Naive thymus-derived CD8-positive, alpha-beta T cell (primary cell): Measurements from ENCODE around the gene CASP8. TPM values are rescaled to one million over a fixed set of nuclear protein-coding genes. Genes with fewer than 3 reads are reported as not detected.
A peak's percentile ranks its signal among the peaks of the same experiment; 100 is the strongest.

Experiments
- ATAC-seq, 2 donors: fragments of 150-1000 bp; cut with Tn5 transposase in 1 of 2; sonication (Bioruptor Pico), chemical (Tn5 transposase) in 1 of 2; 1 replicate in 1 of 2; 2 replicates in 1 of 2; pipeline ENCODE4 v1.10.0; 2021; ENCODE audit warnings: mild to moderate bottlenecking in 2 of 2, moderate library complexity in 2 of 2
- POLR2A ChIA-PET: fragments of 350-600 bp; sonication (Branson Sonifier 250); formaldehyde crosslinking; loops from one replicate; lab custom pipeline; 2021; ENCODE audit warnings: antibody characterized with exemption; lab: Charles Lee
- DNase-seq, 10 donors: peaks; one replicate each; pipeline versions ENCODE4 v3.0.0 to v3.0.0-alpha.2; 2020 to 2022
- H3K27ac Mint-ChIP-seq, 10 donors: one replicate each; pipeline ENCODE4 v1.8.0; 2020 to 2022; ENCODE audit warnings: mild to moderate bottlenecking in 10 of 10, mixed read lengths in 10 of 10, moderate library complexity in 4 of 10, inconsistent platforms in 1 of 10
- H3K27me3 Mint-ChIP-seq, 5 donors: one replicate each; pipeline ENCODE4 v1.8.0; 2021 to 2022; ENCODE audit warnings: mixed read lengths in 5 of 5
- H3K36me3 Mint-ChIP-seq, 3 donors: one replicate each; pipeline ENCODE4 v1.8.0; 2020 to 2022; ENCODE audit warnings: mixed read lengths in 3 of 3, mild to moderate bottlenecking in 2 of 3, inconsistent platforms in 1 of 3
- H3K4me1 Mint-ChIP-seq, 4 donors: one replicate each; pipeline ENCODE4 v1.8.0; 2021 to 2022; ENCODE audit warnings: mixed read lengths in 4 of 4
- H3K4me3 Mint-ChIP-seq, 10 donors: one replicate each; pipeline ENCODE4 v1.8.0; 2020 to 2022; ENCODE audit warnings: mild to moderate bottlenecking in 10 of 10, mixed read lengths in 10 of 10, moderate library complexity in 6 of 10, inconsistent platforms in 1 of 10
- H3K9me3 Mint-ChIP-seq, 9 donors: one replicate each; pipeline ENCODE4 v1.8.0; 2020 to 2022; ENCODE audit warnings: mixed read lengths in 9 of 9, mild to moderate bottlenecking in 3 of 9, inconsistent platforms in 1 of 9, moderate library complexity in 1 of 9
- polyA plus RNA-seq, 3 donors: library from polyadenylated mRNA; unstranded; fragments of 300-500 nt; fragmentation: Illumina TruSeq; gene quantifications; one replicate each; pipeline ENCODE4 v1.2.3, GENCODE V29; 2021
- total RNA-seq, 8 experiments: library from RNA in 2 of 8; stranded (reverse) in 2 of 8; gene quantifications; one replicate each; pipeline ENCODE4 v1.2.3 and lab custom pipeline; 2021 to 2026

Gene CASP8
- 100 to 1,000 TPM; 209 to 212 TPM for total RNA-seq
- 10 to 100 TPM; 25.0 to 56.5 (median 26.1) TPM for polyA plus RNA-seq
- total RNA-seq (lab: John Stamatoyannopoulos, UW): 51.6 to 426 (median 125) reads per million in 6 experiments

- H3K27ac Mint-ChIP-seq: peak within 1 kb of the TSS; percentile 97 to 100 (median 99)
- peak within 1 kb of the TSS; percentile 89 to 100 (median 98) for H3K4me3 Mint-ChIP-seq
- no peaks in the 10 kb centered on the region for H3K9me3 Mint-ChIP-seq
- peaks cover 0 to 1% (median 0%) of the 10 kb centered on the region in 5 donors for H3K27me3 Mint-ChIP-seq
- H3K4me1 Mint-ChIP-seq: peaks cover 33 to 85% (median 78%) of the 10 kb centered on the region in 4 donors
- ATAC-seq: peak; percentile 16 to 29
- POLR2A ChIA-PET: interaction anchor here (0.6 to 5.8 kb wide), 28 partner anchors 8 to 1375 kb away, joined by 3 to 72 read pairs (median 5); partner anchors contain the start of genes ALS2, CASP10, CLK1 and NIF3L1
- H3K36me3 Mint-ChIP-seq: peaks cover 0 to 4% (median 3%) of the 10 kb centered on the region in 3 donors
- peak; percentile 17 to 82 (median 65) for DNase-seq
Measured at GRCh38 chr2:201260302-201260800, at the start of gene CASP8. Gene CASP8 (plus strand): TSS chr2:201260536. CDS start chr2:201266487, 5,951 bp downstream.

GRCh38 chr2:201215963-201216362 is 44.4 kb upstream of the CASP8 start:
- H3K4me1 Mint-ChIP-seq: peaks cover 28 to 40% (median 33%) of the 10 kb centered on the region in 4 donors
- no peak overlapping the region for H3K4me3 Mint-ChIP-seq
- H3K9me3 Mint-ChIP-seq: no peaks in the 10 kb centered on the region
- no peak for ATAC-seq
- H3K27me3 Mint-ChIP-seq: no peaks in the 10 kb centered on the region
- POLR2A ChIA-PET: interaction anchor here (0.8 kb wide), 1 partner anchor 99 kb away, joined by 3 read pairs; no protein-coding TSS in a partner anchor
- DNase-seq: no peak
- H3K36me3 Mint-ChIP-seq: peaks cover 7 to 48% (median 14%) of the 10 kb centered on the region in 3 donors
- peak overlapping the region in 7 of 10 donors; percentile 39 to 78 (median 44) for H3K27ac Mint-ChIP-seq

DNA sequence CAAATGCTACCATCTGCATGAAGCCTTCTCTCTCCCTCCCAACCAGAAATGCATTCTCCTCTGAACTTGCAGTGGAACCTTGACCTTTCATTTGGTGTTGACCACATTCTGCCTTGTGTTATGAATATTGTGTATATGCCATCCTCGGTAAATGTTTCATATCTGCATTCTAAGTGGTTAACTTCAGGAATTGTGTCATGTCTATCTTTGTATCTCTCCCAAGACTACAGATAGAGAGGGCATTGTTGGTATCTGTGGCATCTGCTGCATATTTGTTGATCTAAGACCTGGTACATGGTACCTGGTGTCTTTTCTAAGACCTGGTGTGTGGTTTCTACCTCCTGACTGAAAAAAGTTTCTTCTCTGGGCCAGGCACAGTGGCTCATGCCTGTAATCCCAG is 43.4 kb upstream of the CASP8 start:
- Mint-ChIP-seq H3K36me3 (peaks cover 7 to 46% (median 10%) of the 10 kb centered on the region in 3 donors), H3K27me3 (no peaks in the 10 kb centered on the region), H3K9me3 (no peaks in the 10 kb centered on the region), H3K4me1 (peaks cover 26 to 44% (median 37%) of the 10 kb centered on the region in 4 donors), H3K27ac (peak overlapping the region in 5 of 10 donors; percentile 9 to 26 (median 12)), H3K4me3 (no peak overlapping the region)
- POLR2A ChIA-PET: no interaction called here
- ATAC-seq (no peak), DNase-seq (no peak)

- Mint-ChIP-seq H3K36me3 (peaks cover 7 to 50% (median 10%) of the 10 kb centered on the region in 3 donors), H3K4me3 (no peak overlapping the region)
Measured at GRCh38 chr2:201218780-201219179, 41.6 kb upstream of the CASP8 start.

DNA sequence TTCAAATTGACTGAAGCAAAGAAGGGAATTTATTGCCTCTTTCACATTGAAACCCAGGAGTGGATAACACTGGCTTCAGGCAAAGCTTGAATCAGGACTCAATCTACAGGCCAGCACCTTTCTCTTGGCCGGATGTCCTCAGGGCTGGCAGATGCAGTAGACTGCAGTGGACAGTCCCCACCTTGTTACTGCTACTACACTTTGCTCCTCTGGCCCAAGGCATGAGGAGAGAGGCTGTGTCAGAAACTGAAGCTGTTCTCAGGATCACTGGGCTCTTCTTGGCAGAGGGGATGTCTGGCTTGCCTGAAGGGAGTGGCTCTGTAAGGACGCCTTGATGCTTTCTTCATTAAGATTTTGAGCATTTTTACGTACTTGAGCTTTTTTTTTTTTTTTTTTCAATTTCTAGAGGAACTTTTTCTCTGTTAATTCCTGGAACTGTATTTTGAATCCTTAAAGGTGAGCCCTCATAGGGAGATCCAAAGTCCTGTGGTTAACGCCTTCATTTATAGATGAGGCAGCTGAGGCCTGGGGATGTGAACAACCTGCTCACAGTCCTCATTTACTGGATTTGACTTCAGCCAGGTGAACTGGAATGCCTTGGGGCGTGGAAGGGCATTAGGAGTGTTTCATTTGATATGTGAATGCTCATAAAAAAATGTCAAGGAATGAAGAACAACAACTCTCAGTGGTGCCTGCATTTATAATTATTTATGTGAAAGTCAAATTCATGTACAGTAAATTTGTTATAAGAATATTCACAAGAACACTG is 40.8 kb upstream of the CASP8 start:
- ATAC-seq (no peak), DNase-seq (no peak)
- POLR2A ChIA-PET: interaction anchor here (1.0 to 1.4 kb wide), 5 partner anchors 11 to 103 kb away, joined by 3 to 7 read pairs (median 4); partner anchors contain the start of gene CFLAR
- H3K9me3 Mint-ChIP-seq: no peaks in the 10 kb centered on the region
- H3K4me1 Mint-ChIP-seq: peaks cover 38 to 57% (median 48%) of the 10 kb centered on the region in 4 donors
- H3K27me3 Mint-ChIP-seq: no peaks in the 10 kb centered on the region
- peak overlapping the region; percentile 77 to 93 (median 86) for H3K27ac Mint-ChIP-seq
- peaks cover 7 to 50% (median 10%) of the 10 kb centered on the region in 3 donors for H3K36me3 Mint-ChIP-seq
- peak overlapping the region in 3 of 10 donors; percentile 8 to 37 (median 14) for H3K4me3 Mint-ChIP-seq

More at GRCh38 chr2:201218780-201219179, 41.6 kb upstream of the CASP8 start:
- no peaks in the 10 kb centered on the region for H3K27me3 Mint-ChIP-seq
- peak overlapping the region; percentile 49 to 91 (median 82) for H3K27ac Mint-ChIP-seq
- POLR2A ChIA-PET: interaction anchor here (0.8 to 1.4 kb wide), 3 partner anchors 13 to 27 kb away, joined by 3 to 6 read pairs (median 3); no protein-coding TSS in a partner anchor
- DNase-seq (no peak), ATAC-seq (no peak)
- H3K9me3 Mint-ChIP-seq: no peaks in the 10 kb centered on the region
- H3K4me1 Mint-ChIP-seq: peaks cover 36 to 56% (median 48%) of the 10 kb centered on the region in 4 donors

DNA sequence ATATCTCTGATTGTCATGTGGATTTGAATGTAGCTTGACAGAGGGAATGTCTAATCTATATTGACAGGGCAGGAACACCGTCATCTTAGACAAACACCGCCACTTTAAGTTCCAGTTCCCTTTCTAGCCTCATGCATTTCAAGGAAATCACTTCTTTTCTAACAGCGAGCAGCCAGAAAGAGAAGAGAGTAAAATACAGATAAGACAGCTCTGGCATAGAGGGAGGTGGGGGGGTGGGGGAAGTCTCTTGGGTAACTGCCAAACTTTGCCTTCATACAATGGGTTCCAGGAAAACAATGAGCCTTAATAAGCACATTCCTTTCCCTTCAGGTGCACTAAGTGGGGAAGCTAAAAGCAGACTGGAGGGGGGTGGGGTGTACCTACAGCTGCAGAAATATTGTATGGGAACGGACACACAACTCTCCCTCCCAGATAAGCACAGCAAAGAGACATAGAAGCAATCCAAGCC is 40.2 kb upstream of the CASP8 start:
- H3K4me3 Mint-ChIP-seq: peak overlapping the region in 6 of 10 donors; percentile 8 to 49 (median 26)
- H3K27me3 Mint-ChIP-seq: no peaks in the 10 kb centered on the region
- peak overlapping the region; percentile 77 to 93 (median 86) for H3K27ac Mint-ChIP-seq
- H3K36me3 Mint-ChIP-seq: peaks cover 7 to 50% (median 9%) of the 10 kb centered on the region in 3 donors
- POLR2A ChIA-PET: interaction anchor here (0.5 to 1.6 kb wide), 5 partner anchors 10 to 104 kb away, joined by 3 to 7 read pairs (median 5); partner anchors contain the start of gene CFLAR
- H3K4me1 Mint-ChIP-seq: peaks cover 37 to 62% (median 48%) of the 10 kb centered on the region in 4 donors
- DNase-seq (peak in 1 of 10 donors; percentile 11), ATAC-seq (no peak)
- H3K9me3 Mint-ChIP-seq: no peaks in the 10 kb centered on the region

DNA sequence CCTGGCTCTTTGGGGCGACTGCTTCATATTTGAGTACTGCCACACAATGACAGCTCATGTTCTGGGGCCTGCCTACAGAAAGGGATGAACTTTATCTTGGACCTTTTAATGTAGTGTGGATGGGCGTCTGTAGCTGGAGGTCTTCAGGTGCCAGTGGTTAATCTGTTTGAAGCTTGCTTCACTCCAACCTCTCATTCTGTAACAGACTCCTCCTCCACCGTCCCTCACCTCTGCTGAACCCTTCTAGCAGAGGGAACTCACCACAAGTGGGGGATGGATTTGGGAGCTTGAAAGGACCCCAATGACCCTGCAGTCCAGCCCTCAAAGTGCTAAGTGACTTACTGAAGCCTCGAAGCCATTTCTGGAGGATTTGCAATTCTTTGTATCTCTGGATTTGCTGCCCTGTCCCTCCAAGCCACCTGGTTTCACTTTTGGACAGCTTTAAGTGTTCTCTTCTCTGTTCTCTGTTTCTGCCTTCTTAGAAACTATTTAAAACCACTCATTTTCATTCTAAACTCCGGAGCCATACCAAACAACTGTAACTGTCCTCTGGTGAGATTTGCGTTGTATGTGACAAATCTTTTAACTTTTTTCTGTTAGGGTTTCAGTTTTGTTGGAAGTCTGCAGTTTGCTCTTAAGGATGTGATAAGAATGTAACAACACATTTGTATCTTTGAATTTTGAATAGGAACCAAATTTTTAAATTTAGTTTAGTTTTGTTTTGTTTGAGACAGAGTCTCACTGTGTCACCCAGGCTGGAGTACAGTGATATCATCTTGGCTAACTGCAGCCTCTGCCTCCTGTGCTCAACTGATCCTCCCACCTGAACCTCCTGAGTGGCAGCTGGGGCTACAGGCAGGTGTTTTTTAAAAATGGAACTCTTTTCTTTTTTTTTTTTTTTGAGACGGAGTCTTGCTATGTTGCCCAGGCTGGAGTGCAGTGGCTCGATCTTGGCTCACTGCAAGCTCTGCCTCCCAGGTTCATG is 37.0 kb upstream of the CASP8 start:
- Mint-ChIP-seq H3K27ac (peak overlapping the region; percentile 70 to 94 (median 88)), H3K4me3 (peak overlapping the region in 8 of 10 donors; percentile 7 to 64 (median 44)), H3K9me3 (no peaks in the 10 kb centered on the region), H3K4me1 (peaks cover 28 to 53% (median 44%) of the 10 kb centered on the region in 4 donors), H3K36me3 (peaks cover 0 to 27% (median 8%) of the 10 kb centered on the region in 3 donors), H3K27me3 (no peaks in the 10 kb centered on the region)
- peak; percentile 47 to 49 for ATAC-seq
- DNase-seq: no peak
- POLR2A ChIA-PET: interaction anchor here (0.9 kb wide), 1 partner anchor 27 kb away, joined by 4 read pairs; no protein-coding TSS in a partner anchor

- ATAC-seq (no peak), DNase-seq (no peak)
- Mint-ChIP-seq H3K27me3 (no peaks in the 10 kb centered on the region), H3K9me3 (no peaks in the 10 kb centered on the region), H3K27ac (peak overlapping the region; percentile 24 to 93 (median 86)), H3K36me3 (no peaks in the 10 kb centered on the region), H3K4me1 (peaks cover 14 to 50% (median 36%) of the 10 kb centered on the region in 4 donors), H3K4me3 (peak overlapping the region in 4 of 10 donors; percentile 9 to 78 (median 44))
- POLR2A ChIA-PET: interaction anchor here (0.6 kb wide), 1 partner anchor 9 kb away, joined by 4 read pairs; no protein-coding TSS in a partner anchor
Measured at GRCh38 chr2:201228271-201228911, 31.9 kb upstream of the CASP8 start.

- POLR2A ChIA-PET: interaction anchor here (0.6 to 1.9 kb wide), 3 partner anchors 9 to 365 kb away, joined by 3 to 11 read pairs (median 4); partner anchors contain the start of genes CASP10 and CLK1
- no peaks in the 10 kb centered on the region for H3K9me3 Mint-ChIP-seq
- DNase-seq (no peak), ATAC-seq (no peak)
- H3K36me3 Mint-ChIP-seq: no peaks in the 10 kb centered on the region
- peak overlapping the region; percentile 31 to 78 (median 52) for H3K4me3 Mint-ChIP-seq
- no peaks in the 10 kb centered on the region for H3K27me3 Mint-ChIP-seq
- peak overlapping the region in 9 of 10 donors; percentile 24 to 93 (median 86) for H3K27ac Mint-ChIP-seq
- H3K4me1 Mint-ChIP-seq: peaks cover 14 to 47% (median 34%) of the 10 kb centered on the region in 4 donors
Measured at GRCh38 chr2:201228912-201229290, 31.4 kb upstream of the CASP8 start.

- ATAC-seq (peak; percentile 49 to 56), DNase-seq (peak; percentile 82 to 95 (median 90))
- Mint-ChIP-seq H3K4me3 (peak overlapping the region; percentile 44 to 99 (median 93)), H3K36me3 (peaks cover 0 to 8% (median 2%) of the 10 kb centered on the region in 3 donors), H3K27ac (peak overlapping the region; percentile 60 to 98 (median 89)), H3K27me3 (no peaks in the 10 kb centered on the region), H3K4me1 (peaks cover 14 to 70% (median 43%) of the 10 kb centered on the region in 4 donors), H3K9me3 (no peaks in the 10 kb centered on the region)
- POLR2A ChIA-PET: interaction anchor here (0.6 to 4.6 kb wide), 24 partner anchors 12 to 519 kb away, joined by 3 to 88 read pairs (median 4); partner anchors contain the start of genes CASP10, CASP8, CFLAR and CLK1
Measured at GRCh38 chr2:201231781-201232466, 28.4 kb upstream of the CASP8 start.
